HepG2 (cell line): ENCODE data around the gene OGFOD3. TPM values are rescaled to one million over a fixed set of nuclear protein-coding genes. Genes with fewer than 3 reads are reported as not detected.

ENCODE experiments used
- CEBPB ChIP-seq: IDR thresholded peaks from 2 replicates; pipeline ENCODE4 v1.6.1; 2011; ENCODE audit warnings: low read depth, low read length, improper control_type of control experiment, borderline replicate concordance
- KIAA2018 ChIP-seq: sonication (generic); formaldehyde crosslinking; IDR thresholded peaks from 2 replicates; pipeline ENCODE4 v1.5.0; 2020; ENCODE audit warnings: mild to moderate bottlenecking, missing genetic modification reagents, borderline replicate concordance
- PHF8 ChIP-seq: sonication (generic); formaldehyde crosslinking; IDR thresholded peaks from 2 replicates; pipeline ENCODE4 v1.5.0; 2020; ENCODE audit warnings: missing genetic modification reagents
- PLRG1 ChIP-seq: fragments of 450-650 bp; conservative IDR thresholded peaks from 2 replicates; pipeline ENCODE4 v1.6.1; 2016
- TFDP2 ChIP-seq: sonication (generic); formaldehyde crosslinking; IDR thresholded peaks from 2 replicates; pipeline ENCODE4 v1.4.0; 2020; ENCODE audit warnings: missing genetic modification reagents
- THAP7 ChIP-seq: sonication (generic); formaldehyde crosslinking; IDR thresholded peaks from 2 replicates; pipeline ENCODE4 v1.8.1; 2023; ENCODE audit warnings: mild to moderate bottlenecking, missing genetic modification reagents
- ZNF274 ChIP-seq: sonication (generic); formaldehyde crosslinking; IDR thresholded peaks from 2 replicates; pipeline ENCODE4 v1.5.1; 2020; ENCODE audit warnings: mild to moderate bottlenecking, missing genetic modification reagents
- ZNF335 ChIP-seq: sonication (generic); formaldehyde crosslinking; IDR thresholded peaks from 2 replicates; pipeline ENCODE4 v1.4.0; 2020; ENCODE audit warnings: missing genetic modification reagents
- ZNF572 ChIP-seq: sonication (generic); formaldehyde crosslinking; IDR thresholded peaks from 2 replicates; pipeline ENCODE4 v1.5.1; 2020; ENCODE audit warnings: mild to moderate bottlenecking, missing genetic modification reagents
- ZNF703 ChIP-seq: sonication (generic); formaldehyde crosslinking; IDR thresholded peaks from 2 replicates; pipeline ENCODE4 v1.5.1; 2020; ENCODE audit warnings: missing genetic modification reagents, mild to moderate bottlenecking, moderate library complexity, borderline replicate concordance
- polyA plus RNA-seq, 8 experiments: library from polyadenylated mRNA; depleted of rRNA in 3 of 8; stranded (reverse) in 7 of 8; unstranded in 1 of 8; fragments of >200 nt; fragmentation: Illumina TruSeq in 4 of 8; extraction: Trizol in 4 of 8; gene quantifications; 2 replicates each; pipeline versions ENCODE4 v1.2.1 to v1.2.3, GENCODE V29; 2011 to 2016; ENCODE audit warnings: low read depth in 4 of 8, missing spikeins in 1 of 8, mixed read lengths in 1 of 8; ENCODE audit not compliant: insufficient read depth in 1 of 8
- total RNA-seq, 5 experiments: library from RNA; depleted of rRNA; stranded (reverse); fragments of >200 nt; fragmentation: Illumina TruSeq; extraction: Trizol; gene quantifications; 2 replicates each; pipeline ENCODE4 v1.2.3, GENCODE V29; 2016; ENCODE audit warnings: low read depth in 1 of 5
- TF ChIP-seq, protein P1 (sequence below): sonication (generic); formaldehyde crosslinking; IDR thresholded peaks from 2 replicates; pipeline ENCODE4 v1.5.0; 2020; ENCODE audit warnings: mild to moderate bottlenecking, missing genetic modification reagents, borderline replicate concordance
- TF ChIP-seq, protein P2 (sequence below): sonication (generic); formaldehyde crosslinking; IDR thresholded peaks from 2 replicates; pipeline ENCODE4 v1.4.0; 2020; ENCODE audit warnings: missing genetic modification reagents, borderline replicate concordance

OGFOD3 gene
- total and polyA plus RNA-seq, 2 of the 13 experiments (the other 11 are each of a cell fraction or from before 2014, with no cell fraction given): 40.0 to 42.1 TPM

DNA sequence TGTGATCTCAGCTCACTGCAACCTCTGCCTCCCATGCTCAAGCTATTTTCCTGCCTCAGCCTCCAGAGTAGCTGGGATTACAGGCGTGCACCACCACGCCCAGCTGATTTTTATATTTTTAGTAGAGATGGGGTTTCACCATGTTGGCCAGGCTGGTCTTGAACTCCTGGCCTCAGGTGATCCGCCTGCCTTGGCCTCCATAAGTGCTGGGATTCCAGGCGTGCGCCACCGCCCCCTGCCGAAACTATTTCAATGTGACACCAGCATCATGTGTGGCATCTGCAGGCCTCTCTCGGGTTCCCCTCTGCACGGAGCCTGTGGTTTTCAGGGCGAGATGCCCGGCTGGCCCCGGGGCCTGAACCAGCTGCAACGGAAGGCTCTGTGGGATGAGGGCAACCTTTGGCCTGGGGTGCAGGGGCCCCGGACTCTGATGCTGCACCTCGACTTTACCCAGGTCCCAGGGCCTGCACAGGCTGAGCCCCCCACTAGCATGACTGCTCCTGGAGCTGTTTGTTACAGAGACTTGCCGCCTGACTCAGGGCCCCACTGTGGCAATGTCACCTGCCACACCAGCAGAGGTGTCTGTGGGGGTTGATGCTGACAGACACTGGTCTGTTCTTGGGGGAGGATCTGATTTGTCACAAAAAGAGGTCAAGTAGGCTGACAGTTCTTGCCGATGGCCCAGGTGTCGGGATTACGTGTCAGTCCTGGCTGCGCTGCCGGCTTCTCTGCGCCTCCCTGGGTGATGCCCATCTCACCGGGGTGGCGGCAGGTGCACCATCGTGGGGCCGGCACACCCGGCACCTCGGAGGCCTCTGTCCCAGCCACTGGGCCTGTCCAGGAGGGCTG lies 68.0 kb downstream of the OGFOD3 start (continued):
- TF ChIP-seq, protein P1, sequence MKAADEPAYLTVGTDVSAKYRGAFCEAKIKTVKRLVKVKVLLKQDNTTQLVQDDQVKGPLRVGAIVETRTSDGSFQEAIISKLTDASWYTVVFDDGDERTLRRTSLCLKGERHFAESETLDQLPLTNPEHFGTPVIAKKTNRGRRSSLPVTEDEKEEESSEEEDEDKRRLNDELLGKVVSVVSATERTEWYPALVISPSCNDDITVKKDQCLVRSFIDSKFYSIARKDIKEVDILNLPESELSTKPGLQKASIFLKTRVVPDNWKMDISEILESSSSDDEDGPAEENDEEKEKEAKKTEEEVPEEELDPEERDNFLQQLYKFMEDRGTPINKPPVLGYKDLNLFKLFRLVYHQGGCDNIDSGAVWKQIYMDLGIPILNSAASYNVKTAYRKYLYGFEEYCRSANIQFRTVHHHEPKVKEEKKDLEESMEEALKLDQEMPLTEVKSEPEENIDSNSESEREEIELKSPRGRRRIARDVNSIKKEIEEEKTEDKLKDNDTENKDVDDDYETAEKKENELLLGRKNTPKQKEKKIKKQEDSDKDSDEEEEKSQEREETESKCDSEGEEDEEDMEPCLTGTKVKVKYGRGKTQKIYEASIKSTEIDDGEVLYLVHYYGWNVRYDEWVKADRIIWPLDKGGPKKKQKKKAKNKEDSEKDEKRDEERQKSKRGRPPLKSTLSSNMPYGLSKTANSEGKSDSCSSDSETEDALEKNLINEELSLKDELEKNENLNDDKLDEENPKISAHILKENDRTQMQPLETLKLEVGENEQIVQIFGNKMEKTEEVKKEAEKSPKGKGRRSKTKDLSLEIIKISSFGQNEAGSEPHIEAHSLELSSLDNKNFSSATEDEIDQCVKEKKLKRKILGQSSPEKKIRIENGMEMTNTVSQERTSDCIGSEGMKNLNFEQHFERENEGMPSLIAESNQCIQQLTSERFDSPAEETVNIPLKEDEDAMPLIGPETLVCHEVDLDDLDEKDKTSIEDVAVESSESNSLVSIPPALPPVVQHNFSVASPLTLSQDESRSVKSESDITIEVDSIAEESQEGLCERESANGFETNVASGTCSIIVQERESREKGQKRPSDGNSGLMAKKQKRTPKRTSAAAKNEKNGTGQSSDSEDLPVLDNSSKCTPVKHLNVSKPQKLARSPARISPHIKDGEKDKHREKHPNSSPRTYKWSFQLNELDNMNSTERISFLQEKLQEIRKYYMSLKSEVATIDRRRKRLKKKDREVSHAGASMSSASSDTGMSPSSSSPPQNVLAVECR: no peak
- 0 out of 2 replicates have a peak, but pooled peaks have one; percentile 25 for TF ChIP-seq ZNF274 (CRISPR knock-in tag)
- 0 out of 2 replicates have a peak, but pooled peaks have one; percentile 2 for TF ChIP-seq PHF8 (CRISPR knock-in tag)
- no peak for TF ChIP-seq KIAA2018
- no peak for TF ChIP-seq TFDP2 (CRISPR knock-in tag)
- no peak for TF ChIP-seq ZNF335 (CRISPR knock-in tag)
- no peak for TF ChIP-seq PLRG1
- no peak for TF ChIP-seq THAP7
- TF ChIP-seq, protein P2, sequence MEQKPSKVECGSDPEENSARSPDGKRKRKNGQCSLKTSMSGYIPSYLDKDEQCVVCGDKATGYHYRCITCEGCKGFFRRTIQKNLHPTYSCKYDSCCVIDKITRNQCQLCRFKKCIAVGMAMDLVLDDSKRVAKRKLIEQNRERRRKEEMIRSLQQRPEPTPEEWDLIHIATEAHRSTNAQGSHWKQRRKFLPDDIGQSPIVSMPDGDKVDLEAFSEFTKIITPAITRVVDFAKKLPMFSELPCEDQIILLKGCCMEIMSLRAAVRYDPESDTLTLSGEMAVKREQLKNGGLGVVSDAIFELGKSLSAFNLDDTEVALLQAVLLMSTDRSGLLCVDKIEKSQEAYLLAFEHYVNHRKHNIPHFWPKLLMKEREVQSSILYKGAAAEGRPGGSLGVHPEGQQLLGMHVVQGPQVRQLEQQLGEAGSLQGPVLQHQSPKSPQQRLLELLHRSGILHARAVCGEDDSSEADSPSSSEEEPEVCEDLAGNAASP (CRISPR knock-in tag): no peak
- TF ChIP-seq CEBPB: no peak
- no peak for TF ChIP-seq ZNF703
- TF ChIP-seq ZNF572 (CRISPR knock-in tag): 0 out of 2 replicates have a peak, but pooled peaks have one; percentile 21
